GM12878 (cell line): Measurements from ENCODE around the gene OSBPL5. TPM values are rescaled to one million over a fixed set of nuclear protein-coding genes. Genes with fewer than 3 reads are reported as not detected.

Experiments used
- ATAC-seq: fragments of 200-7000 bp; cut with Tn5 transposase; 3 replicates; pipeline ENCODE4 v1.9.1; 2020; ENCODE audit warnings: mild to moderate bottlenecking, moderate library complexity
- BruUV-seq: library from RNA; stranded (reverse); fragments of 400-500 nt; replicated peaks from 2 replicates; lab custom pipeline; 2021; lab: Mats Ljungman, UMichigan
- CTCF ChIA-PET: fragments of 300-600 bp; sonication (Branson Sonifier 250); formaldehyde crosslinking; extraction: SDS; loops from one replicate; lab custom pipeline; 2021; ENCODE audit warnings: inconsistent platforms; lab: Yijun Ruan, JAX
- POLR2A ChIA-PET: fragments of 350-600 bp; formaldehyde crosslinking; extraction: SDS; loops from one replicate; lab custom pipeline; 2021; ENCODE audit warnings: inconsistent platforms; lab: Charles Lee
- RAD21 ChIA-PET: fragments of 300-600 bp; sonication (Branson Sonifier 250); formaldehyde crosslinking; loops from one replicate; lab custom pipeline; 2023; ENCODE audit warnings: antibody characterized with exemption; ENCODE audit not compliant: unreplicated experiment; lab: Charles Lee
- SMC1A ChIA-PET: fragments of 300-600 bp; sonication (Branson Sonifier 250); formaldehyde crosslinking; loops from one replicate; lab custom pipeline; 2023; ENCODE audit not compliant: unreplicated experiment, uncharacterized antibody; lab: Charles Lee
- DNase-seq: peaks from one replicate; pipeline ENCODE4 v3.0.0-alpha.2; 2011; ENCODE audit warnings: low read depth, low spot score
- FAIRE-seq: peaks from 3 replicates; lab custom pipeline; 2011; peaks lifted over from hg19 to GRCh38; lab: Jason Lieb, UNC
- H2AFZ ChIP-seq: 2 replicates; pipeline ENCODE4 v1.6.0; 2011; ENCODE audit warnings: low read depth, low read length, control low read depth; ENCODE audit not compliant: control insufficient read depth
- H3K27ac ChIP-seq: 2 replicates; pipeline ENCODE4 v1.5.1; 2011; ENCODE audit warnings: control low read depth; ENCODE audit not compliant: control insufficient read depth, insufficient read depth
- H3K27me3 ChIP-seq, 2 experiments: replicated peaks in 1 of 2; 2 replicates each; pipeline versions ENCODE4 v1.6.0 to v1.6.1; 2011; ENCODE audit warnings: low read length in 1 of 2; ENCODE audit not compliant: control insufficient read depth in 2 of 2, insufficient read depth in 2 of 2
- H3K36me3 ChIP-seq, 2 experiments: 2 replicates each; pipeline ENCODE4 v1.5.1; 2011; ENCODE audit warnings: low read length in 1 of 2; ENCODE audit not compliant: control insufficient read depth in 2 of 2, insufficient read depth in 2 of 2
- H3K4me1 ChIP-seq: 2 replicates; pipeline ENCODE4 v1.6.1; 2011; ENCODE audit warnings: mild to moderate bottlenecking, low read length, moderate library complexity, mixed read lengths; ENCODE audit not compliant: control insufficient read depth, insufficient read depth
- H3K4me2 ChIP-seq: 2 replicates; pipeline ENCODE4 v1.6.0; 2011; ENCODE audit warnings: control low read depth; ENCODE audit not compliant: control insufficient read depth, insufficient read depth
- H3K4me3 ChIP-seq: fragments of 200-600 bp; sonication (generic); 2 replicates; pipeline ENCODE4 v1.5.1; 2016
- H3K79me2 ChIP-seq: 2 replicates; pipeline ENCODE4 v1.6.0; 2011; ENCODE audit warnings: low read length; ENCODE audit not compliant: control insufficient read depth, insufficient read depth
- H3K9ac ChIP-seq: 2 replicates; pipeline ENCODE4 v1.8.0; 2011; ENCODE audit warnings: low read length, control low read depth, mixed read lengths; ENCODE audit not compliant: control insufficient read depth, insufficient read depth
- H3K9me3 ChIP-seq: replicated peaks from 3 replicates; pipeline ENCODE4 v1.5.1; 2011; ENCODE audit warnings: mild to moderate bottlenecking, low read length; ENCODE audit not compliant: control insufficient read depth, insufficient read depth
- H4K20me1 ChIP-seq: 2 replicates; pipeline ENCODE4 v1.6.0; 2011; ENCODE audit not compliant: control insufficient read depth, insufficient read depth
- BMI1 ChIP-seq: fragments of 450-650 bp; IDR thresholded peaks from 2 replicates; pipeline ENCODE4 v1.6.1; 2016; ENCODE audit warnings: mild to moderate bottlenecking, moderate library complexity, borderline replicate concordance
- CHD4 ChIP-seq: fragments of 200-600 bp; sonication (generic); IDR thresholded peaks from 2 replicates; pipeline ENCODE4 v1.6.1; 2016; ENCODE audit warnings: mild to moderate bottlenecking
- EGR1 ChIP-seq, 2 experiments: IDR thresholded peaks; 1 replicate in 1 of 2; 2 replicates in 1 of 2; pipeline ENCODE4 v1.6.1; 2011 to 2012; ENCODE audit warnings: low read depth in 2 of 2, low read length in 2 of 2, borderline replicate concordance in 1 of 2, mild to moderate bottlenecking in 1 of 2, moderate library complexity in 1 of 2
- EZH2 ChIP-seq: IDR thresholded peaks from 2 replicates; pipeline ENCODE4 v1.6.1; 2012; ENCODE audit warnings: low read depth, mild to moderate bottlenecking, control low read depth, inconsistent platforms, low read length, borderline replicate concordance; ENCODE audit not compliant: control insufficient read depth
- FOXM1 ChIP-seq: IDR thresholded peaks from 2 replicates; pipeline ENCODE4 v1.6.1; 2012; ENCODE audit warnings: low read depth, mild to moderate bottlenecking, inconsistent platforms, low read length, moderate library complexity
- MEF2A ChIP-seq: IDR thresholded peaks from 2 replicates; pipeline ENCODE4 v1.6.1; 2011; ENCODE audit warnings: low read depth, mild to moderate bottlenecking, low read length, moderate library complexity; ENCODE audit not compliant: insufficient read depth
- RELA ChIP-seq: fragments of 450-650 bp; IDR thresholded peaks from 2 replicates; pipeline ENCODE4 v1.8.0; 2014; ENCODE audit warnings: borderline replicate concordance; ENCODE audit not compliant: partially characterized antibody
- RFX5 ChIP-seq: IDR thresholded peaks from 2 replicates; pipeline ENCODE4 v1.6.1; 2011; ENCODE audit warnings: low read depth, low read length, improper control_type of control experiment
- ZBTB4 ChIP-seq: fragments of 450-650 bp; formaldehyde crosslinking; IDR thresholded peaks from 2 replicates; pipeline ENCODE4 v1.4.0; 2022; ENCODE audit warnings: mild to moderate bottlenecking, moderate library complexity
- WGBS: methylation state at CpG from one replicate; pipeline ENCODE4 v1.1.6; 2016; ENCODE audit warnings: low lambda C conversion rate; ENCODE audit not compliant: insufficient replicate concordance, insufficient coverage; ENCODE audit errors: missing lambda C conversion rate; 5-methylcytosine and 5-hydroxymethylcytosine counted together
- in situ Hi-C: fragments of 300-500 bp; cut with MboI; formaldehyde crosslinking; loops from 9 replicates; pipeline ENCODE4 v1.14.3; 2018; ENCODE audit warnings: mixed read lengths
- intact Hi-C: fragments of 100-400 bp; cut with micrococcal nuclease; formaldehyde crosslinking; loops from one replicate; pipeline ENCODE4 v1.14.2; 2022; ENCODE audit not compliant: unreplicated experiment
- polyA plus RNA-seq, 11 experiments: library from polyadenylated mRNA; depleted of rRNA in 4 of 11; unstranded in 6 of 11; stranded (reverse) in 5 of 11; fragments of >200 nt; fragmentation: Nextera tagmentation in 4 of 11; fragmentation: Illumina TruSeq in 1 of 11; extraction: Ambion mirVana in 4 of 11; extraction: Trizol in 1 of 11; gene quantifications; 1 replicate in 1 of 11; 2 replicates in 10 of 11; pipeline versions ENCODE4 v1.2.1 to v1.2.3, GENCODE V29; 2011 to 2016; ENCODE audit warnings: inconsistent platforms in 2 of 11, missing spikeins in 2 of 11, low read depth in 1 of 11
- total RNA-seq, 4 experiments: library from RNA; depleted of rRNA in 3 of 4; stranded (reverse); fragments of >200 nt in 3 of 4; fragmentation: Illumina TruSeq in 1 of 4; extraction: Trizol in 1 of 4; gene quantifications; 2 replicates each; pipeline versions ENCODE4 v1.2.1 to v1.2.3, GENCODE V29; 2013 to 2021

Gene OSBPL5
- total and polyA plus RNA-seq, 10 of the 15 experiments (the other 5 are each of a cell fraction or from before 2014, with no cell fraction given): not detected

- no peak overlapping the region for H3K9ac ChIP-seq
- no peaks in the 10 kb centered on the region for H3K36me3 ChIP-seq
- H4K20me1 ChIP-seq: no peaks in the 10 kb centered on the region
- in situ Hi-C loops: no loop called here
- peaks cover 3 to 7% of the 10 kb centered on the region in 2 experiments for H3K27me3 ChIP-seq
- FAIRE-seq (no peak), ATAC-seq (no peak), DNase-seq (no peak)
- no peaks in the 10 kb centered on the region for H3K9me3 ChIP-seq
- intact Hi-C loops: no loop called here
- no peak overlapping the region for H3K4me3 ChIP-seq
- TF ChIP-seq RFX5 (no peak), FOXM1 (no peak), BMI1 (no peak), CHD4 (no peak), EGR1 (IDR thresholded peaks at IDR 0.05; ENCODE audit: borderline replicate concordance in 1 of 2, low read depth in 2 of 2, low read length in 2 of 2) (no peak), MEF2A (no peak), EZH2 (no peak), RELA (no peak), ZBTB4 (no peak)
- no peak overlapping the region for H3K27ac ChIP-seq
- no peaks in the 10 kb centered on the region for H3K4me1 ChIP-seq
- H3K79me2 ChIP-seq: no peaks in the 10 kb centered on the region
- ChIA-PET RAD21 (no interaction called here), SMC1A (no interaction called here), CTCF (no interaction called here), POLR2A (no interaction called here)
- no peak overlapping the region for H3K4me2 ChIP-seq
- no TSS peak for BruUV-seq
- WGBS: 18% methylated on average over 13 of the region's 13 CpGs
- no peak overlapping the region for H2AFZ ChIP-seq
These were observed 6.3 kb downstream of the OSBPL5 start for GRCh38 chr11:3158821-3159220.
